Suprapubic skin (tissue), 3 donors: Measurements from ENCODE around the gene LTBP2.

Experiments
- POLR2A ChIP-seq, 2 donors: fragments of 450-650 bp; IDR thresholded peaks; one replicate each; pipeline ENCODE4 v1.6.1; 2017; ENCODE audit warnings: antibody characterized with exemption in 2 of 2, mild to moderate bottlenecking in 2 of 2, moderate library complexity in 2 of 2
- TF ChIP-seq, protein P1 (sequence below), 2 donors: fragments of 200-600 bp in 1 of 2; fragments of 450-650 bp in 1 of 2; sonication (generic) in 1 of 2; IDR thresholded peaks; one replicate each; pipeline ENCODE4 v1.5.1; 2016 to 2019; ENCODE audit warnings: antibody characterized with exemption in 2 of 2, mild to moderate bottlenecking in 1 of 2, moderate library complexity in 1 of 2

DNA sequence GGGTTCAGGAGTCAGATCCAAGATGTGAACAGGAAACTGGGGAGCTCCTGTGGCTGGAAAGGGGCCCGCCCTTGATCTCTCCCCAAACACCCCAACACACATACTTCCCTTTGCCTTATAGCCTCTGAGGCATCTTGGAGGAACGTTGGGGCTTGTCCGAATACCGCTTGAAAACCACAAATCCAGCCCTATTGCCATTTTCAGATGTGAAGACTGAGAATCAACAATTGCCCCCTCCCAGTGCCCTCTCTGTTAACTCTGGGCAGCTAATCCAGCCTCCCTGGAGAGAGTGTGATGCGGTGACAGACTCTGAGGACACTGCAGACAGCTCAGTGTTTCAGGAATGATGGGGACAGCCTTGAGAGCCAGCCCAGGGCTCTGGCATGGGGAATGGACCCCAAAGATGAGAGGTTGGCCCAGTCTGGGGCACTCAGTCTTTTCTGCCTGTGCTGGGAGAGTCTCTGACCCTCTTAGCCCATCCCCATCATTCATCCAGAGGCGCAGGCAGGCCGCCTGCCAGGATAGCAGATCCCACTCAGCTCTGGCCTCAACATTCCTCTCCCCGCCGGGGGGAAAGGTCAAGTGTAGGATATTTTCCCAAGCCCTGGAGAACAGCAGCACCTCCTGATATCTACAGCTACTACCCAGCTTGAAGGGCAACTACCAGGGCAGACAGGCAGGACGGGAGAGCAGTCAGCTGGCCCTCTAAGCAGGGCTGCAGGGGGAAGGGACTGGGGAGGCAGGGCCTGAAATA, 24.6 kb upstream of the LTBP2 start:
- TF ChIP-seq POLR2A (IDR thresholded peaks at IDR 0.05), result no peak
- TF ChIP-seq, protein P1, sequence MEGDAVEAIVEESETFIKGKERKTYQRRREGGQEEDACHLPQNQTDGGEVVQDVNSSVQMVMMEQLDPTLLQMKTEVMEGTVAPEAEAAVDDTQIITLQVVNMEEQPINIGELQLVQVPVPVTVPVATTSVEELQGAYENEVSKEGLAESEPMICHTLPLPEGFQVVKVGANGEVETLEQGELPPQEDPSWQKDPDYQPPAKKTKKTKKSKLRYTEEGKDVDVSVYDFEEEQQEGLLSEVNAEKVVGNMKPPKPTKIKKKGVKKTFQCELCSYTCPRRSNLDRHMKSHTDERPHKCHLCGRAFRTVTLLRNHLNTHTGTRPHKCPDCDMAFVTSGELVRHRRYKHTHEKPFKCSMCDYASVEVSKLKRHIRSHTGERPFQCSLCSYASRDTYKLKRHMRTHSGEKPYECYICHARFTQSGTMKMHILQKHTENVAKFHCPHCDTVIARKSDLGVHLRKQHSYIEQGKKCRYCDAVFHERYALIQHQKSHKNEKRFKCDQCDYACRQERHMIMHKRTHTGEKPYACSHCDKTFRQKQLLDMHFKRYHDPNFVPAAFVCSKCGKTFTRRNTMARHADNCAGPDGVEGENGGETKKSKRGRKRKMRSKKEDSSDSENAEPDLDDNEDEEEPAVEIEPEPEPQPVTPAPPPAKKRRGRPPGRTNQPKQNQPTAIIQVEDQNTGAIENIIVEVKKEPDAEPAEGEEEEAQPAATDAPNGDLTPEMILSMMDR (IDR thresholded peaks at IDR 0.05), result no peak
